NCI-H1694 treated with DMSO at 0.1 percent for 48 hours (cell line): ENCODE measurements around the gene ISLR.
"Not testable (repeated sequence)": the region's sequence is repeated elsewhere in the genome, so short reads cannot be mapped to it uniquely, and the experiment has no call there.

ENCODE experiments used
- DNase-seq: peaks from one replicate; lab custom pipeline; 2025; lab: John Stamatoyannopoulos, UW

The ISLR gene

DNA sequence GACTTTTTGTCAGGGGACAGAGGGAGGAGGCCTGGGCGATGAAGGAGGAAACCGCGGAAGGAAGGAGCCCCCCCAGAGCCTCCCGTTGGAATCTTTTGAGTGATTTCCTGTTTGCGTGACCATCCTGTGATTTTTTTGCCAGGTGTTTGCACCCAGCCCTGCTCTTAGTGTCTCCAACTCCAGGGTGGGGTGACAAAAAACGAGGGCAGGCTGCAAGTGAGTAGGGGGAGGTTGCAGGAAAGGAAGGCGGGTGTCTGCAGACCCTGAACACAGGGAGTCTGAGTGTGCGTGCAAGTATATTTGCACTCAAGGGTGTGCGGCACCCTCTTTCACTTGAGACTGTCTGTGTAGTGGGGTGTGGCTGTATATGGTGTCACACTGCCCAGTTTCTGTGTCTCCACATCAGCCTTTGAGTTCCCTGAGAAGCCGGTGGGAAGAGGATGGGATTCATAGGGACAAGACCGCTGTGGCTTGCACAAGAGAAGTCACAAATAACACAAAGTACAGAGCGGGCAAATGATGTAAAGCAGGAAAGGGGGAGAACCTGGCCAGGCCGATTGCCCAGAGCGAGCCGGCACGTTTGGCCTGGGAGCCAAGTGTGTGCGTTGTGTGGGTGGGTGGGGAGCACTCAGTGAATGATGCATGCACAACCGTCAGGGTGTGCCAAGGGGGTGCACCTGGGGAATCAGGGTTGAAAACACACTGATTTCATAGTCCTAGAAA lies 36.5 kb upstream of the ISLR start:
- DNase-seq, result no peak

DNA sequence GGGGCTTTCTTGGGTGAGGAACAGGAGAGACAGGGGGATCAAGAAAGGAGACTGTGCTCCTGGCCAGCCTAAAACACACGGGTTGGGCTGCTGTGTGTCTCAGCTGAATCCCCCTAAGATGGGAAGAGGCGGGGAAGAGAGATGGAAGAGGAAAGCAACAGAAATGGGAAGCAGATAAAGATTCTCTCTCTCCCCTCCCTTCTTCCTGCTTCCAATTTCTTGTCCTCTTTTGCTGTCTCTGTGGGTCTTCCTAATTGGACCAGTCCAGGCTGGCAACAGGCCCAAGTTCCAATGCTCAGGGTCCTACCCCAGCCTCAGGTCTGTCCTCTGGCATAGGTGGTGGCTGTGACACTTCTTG lies 36.0 kb upstream of the ISLR start:
- DNase-seq, result no peak

DNA sequence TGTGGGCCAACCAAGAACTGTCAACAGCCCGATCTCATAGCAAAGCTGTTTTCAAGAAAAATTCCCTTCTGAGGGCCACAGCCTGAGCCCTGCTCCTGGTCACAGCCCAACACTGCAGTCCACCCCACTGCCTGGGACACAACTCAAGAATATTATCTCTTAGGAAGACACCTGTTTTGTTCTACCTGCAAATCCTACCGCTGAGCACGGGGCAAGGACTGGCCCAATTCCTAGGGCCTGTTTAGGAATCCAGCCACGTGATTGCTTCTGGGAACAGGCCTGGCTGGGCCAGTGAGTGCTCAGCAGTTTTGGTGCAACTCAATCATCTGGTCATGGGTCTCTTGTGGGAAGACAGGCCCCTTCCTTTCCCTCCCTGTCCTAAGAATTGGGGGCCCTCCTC lies 34.9 kb upstream of the ISLR start:
- no peak for DNase-seq

DNA sequence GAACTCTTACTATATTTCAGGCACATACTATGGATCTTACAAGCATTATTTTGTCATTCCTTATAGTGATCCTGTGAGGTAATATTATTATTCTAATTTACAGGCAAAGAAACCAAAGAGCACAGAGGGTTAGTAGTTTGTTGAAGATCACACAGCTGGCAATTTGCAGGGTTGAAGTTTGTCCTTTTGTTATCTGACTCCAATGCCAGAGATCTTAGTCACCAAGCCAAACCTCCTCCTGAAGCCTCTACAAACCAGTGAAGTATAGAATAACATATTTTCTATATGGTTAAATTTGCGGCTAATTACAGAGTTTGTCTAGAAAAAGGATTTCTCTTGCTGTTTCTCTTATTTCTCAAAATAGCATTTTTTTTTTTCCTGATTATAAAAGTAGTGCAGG lies 31.9 kb upstream of the ISLR start:
- DNase-seq, result no peak

DNA sequence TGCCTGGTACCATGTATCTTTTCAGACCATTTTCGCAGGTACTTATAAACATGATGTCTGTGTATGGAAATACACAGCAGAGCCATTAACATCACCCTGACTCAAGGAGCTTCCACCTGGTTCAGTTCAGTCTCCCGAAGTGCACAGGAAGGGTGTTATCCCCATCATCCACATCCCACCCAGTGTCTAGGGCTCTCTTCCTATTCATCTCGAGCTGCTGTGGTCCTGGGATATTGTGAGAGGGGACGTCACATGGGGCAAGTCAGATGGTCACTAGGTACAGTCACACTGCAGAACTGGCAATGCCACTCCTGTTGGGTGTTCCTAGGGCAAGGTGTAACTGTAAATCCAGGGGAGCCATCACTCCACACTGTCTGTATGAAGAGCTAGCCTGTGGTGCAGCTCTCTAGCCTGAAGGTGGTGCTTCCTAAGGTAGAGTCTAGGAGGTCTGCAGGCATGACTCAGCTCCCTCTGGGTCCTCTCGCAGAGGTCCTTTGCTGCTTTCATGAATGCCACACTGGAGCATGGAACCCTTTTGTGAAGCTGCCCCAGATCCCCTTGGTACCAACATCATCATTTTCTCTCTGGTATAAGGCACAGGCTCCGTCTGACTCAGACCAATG lies 29.2 kb upstream of the ISLR start:
- DNase-seq, result peak; percentile 20

DNA sequence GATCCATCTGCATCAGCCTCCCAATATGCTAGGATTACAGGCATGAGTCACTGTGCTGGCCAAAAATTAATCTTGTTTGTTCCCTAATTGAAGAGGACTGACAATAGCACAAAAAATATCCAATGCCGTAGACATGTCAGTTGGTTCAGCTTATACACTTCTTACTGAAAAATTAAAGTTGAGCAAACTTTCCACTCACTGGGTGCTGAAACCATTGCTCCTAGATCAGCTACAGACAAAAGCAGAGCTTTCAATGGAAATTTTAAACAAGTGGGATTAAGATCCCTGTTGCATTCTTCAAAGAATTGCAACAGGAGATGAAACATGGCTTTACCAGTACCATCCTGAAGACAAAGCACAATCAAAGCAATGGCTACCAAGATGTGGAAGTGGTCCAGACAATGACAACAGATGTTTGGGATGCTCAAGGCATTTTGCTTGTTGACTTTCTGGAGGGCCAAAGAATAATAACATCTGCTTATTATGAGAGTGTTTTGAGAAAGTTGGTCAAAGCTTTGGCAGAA lies 27.2 kb upstream of the ISLR start:
- no peak for DNase-seq

DNA sequence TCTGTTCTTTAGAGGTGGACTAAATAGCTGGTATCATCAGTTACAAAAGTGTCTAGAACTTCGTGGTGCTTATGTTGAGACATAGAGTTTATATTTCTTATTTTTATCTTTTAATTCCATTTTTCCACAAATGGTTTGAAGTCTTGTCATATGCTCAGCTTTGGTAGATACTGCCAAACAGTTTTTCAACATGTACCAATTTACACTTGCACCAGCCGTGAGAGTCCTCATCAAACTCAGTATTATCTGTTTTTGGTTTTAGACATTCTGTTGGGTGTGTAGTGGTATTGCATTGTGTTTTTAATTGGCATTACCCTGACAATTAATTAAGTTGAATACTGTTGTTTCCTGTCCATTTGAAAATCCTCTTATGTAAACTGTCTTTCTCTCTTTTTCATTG lies 26.5 kb upstream of the ISLR start:
- no peak for DNase-seq

DNA sequence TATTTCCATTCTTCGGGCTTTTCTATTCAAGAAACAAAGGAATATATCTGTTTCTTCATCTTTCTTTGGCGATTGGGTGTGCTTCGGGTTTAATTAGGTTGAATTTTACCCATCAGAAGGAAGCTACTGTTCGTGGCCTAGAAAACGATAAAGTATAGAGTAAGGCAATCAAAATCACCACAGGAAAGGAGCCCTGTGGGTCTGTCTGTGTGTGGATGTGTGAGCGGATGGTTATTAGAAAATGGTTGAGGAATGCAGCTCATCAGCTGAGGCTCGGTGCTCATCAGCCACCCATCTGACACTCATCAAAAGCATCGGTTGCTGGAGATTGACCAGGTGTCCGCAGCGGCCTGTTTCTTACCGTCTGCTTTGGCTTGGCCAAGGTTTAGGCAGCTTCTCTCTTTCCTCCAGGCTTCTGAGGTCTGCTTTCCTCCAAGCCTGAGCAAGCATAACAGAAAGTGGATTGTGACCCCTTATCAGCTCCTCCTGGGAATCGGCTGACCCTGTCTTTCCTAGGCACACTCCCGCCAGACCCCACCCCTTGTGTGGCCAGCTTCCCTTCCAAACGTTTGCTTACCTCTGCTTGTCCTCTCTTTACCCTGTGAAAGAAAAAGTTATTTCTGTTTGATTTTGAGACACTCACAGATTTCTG lies 17.6 kb upstream of the ISLR start:
- DNase-seq, result no peak

DNA sequence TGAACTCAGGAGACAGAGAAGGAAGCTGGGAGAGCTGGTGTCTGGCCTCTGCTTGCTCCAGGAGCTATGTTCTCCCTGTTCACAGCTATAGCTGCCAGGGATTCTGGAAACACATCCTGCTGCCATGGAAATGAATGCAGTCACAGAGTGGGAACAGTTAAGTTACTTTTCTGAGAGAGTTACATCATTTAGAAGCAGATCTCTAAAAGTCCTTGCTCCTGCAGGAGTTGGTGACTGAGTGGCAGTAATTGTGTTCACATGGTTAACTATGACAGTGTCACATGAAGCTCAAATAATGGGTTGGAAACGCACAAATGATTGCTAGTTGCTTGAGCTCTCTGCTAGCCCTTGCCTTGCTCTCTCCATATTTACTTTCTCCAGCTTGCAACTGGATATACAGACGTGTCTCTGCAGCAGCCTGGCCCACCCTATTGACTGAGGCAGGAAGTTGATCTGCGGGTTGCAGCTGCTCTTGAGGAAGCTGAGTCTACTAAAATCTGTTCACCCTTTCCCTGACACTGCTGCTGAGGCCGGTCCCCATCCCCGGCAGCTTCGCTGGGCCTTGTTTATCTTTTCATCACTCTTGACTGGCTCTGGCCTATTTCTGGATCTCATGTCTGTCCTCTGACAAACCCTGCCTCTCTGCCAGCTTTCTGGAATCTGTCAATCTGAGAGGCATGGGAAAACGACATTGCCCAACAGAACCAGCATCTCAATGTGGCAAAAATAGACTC lies 16.7 kb upstream of the ISLR start:
- peak; percentile 64 for DNase-seq

DNA sequence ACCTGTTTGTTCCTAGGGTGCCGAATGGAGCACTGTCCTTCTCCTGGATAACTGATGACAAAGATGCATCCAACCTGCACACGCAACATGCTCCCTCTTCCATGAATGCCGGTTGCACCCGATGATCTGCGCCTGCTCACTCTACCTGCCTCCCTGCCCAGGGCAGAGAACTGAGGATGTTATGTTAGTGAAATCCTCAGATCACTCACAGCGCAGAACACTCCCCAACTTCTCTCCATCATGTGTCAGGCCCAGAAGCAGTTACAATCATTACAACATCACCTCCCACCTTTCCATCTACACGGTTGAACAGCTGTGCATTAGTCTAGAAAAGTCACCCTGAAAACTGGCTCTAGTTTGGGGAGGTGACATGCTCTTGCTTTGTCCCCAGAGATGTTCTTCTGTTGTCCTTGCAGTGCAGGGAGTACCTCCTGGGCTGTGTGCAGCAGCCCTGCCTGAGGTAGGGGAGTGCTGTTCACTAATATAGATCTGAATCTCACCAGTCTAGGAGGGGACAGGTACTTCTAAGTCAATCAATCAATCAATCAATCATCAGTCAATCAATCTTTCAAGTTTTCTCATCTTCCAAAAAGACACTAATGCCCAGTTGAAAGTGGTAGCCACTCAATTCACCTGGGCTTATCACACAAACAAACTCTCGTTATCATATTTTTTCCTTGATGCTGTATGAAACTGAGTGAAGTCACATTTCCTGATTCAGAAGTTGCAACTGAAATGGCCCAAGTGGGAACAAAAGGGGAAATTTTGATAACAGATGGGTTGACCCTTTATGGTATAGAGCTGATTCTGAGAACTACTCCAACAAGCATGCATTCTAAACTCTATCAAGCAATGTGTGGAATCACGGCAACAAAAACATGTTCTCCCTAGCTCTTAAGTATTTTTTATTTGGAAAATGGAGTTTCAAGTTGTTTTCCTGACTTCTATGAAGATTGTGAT lies 15.4 kb upstream of the ISLR start:
- DNase-seq, result no peak

DNA sequence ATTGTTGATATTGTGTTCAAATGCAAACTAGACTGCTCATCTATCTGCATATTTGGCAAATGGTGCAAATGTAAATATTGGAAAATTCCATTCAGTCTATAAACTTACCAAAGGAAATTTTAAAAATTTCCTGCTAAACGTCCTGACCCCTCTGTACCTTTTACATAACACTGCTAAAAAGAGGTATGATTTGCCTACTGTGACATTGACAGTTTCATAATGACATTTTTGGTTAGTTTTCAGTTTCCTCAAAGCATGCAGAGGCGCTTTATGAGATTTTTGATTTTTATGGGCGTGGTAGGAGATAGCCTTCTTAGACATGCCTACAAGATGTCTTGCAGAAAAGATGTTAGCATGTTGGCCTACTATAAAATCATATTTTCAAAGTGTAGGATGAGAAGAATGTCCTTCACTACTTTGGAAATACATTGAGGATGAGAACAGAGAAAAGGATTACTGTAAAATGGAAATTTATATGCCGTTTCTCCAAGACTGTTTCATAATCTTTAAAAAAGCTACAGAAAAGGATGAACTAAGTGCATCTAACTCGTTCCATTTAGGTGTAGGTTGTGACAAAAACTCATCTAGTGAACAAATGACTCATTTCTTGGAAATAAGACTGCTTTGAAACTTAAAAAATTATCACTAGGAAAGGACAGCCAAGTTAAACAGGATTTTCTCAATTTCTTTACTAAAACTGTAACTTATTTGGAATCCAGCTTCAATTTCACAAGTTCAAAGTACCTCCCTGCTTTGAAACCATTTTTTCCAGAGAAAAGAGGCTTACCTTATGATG lies 14.5 kb upstream of the ISLR start:
- no peak for DNase-seq

DNA sequence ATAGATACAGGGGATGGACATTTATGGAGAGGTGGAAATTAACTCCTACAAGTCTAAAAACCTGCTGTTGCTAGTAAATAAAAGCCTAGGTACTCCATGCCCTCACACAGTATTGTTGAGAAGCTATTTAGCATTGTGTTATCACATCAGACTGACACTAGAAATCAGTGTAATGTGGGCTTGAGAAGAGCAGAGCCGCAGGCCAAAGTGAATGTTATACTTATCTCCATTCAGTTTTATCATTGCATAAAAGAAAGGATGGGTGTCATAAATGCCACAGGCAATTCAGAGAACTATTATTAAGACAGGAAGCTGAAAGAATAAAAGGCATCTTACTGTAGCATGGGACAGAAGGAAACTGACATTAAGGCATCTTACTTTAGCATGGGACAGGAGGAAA lies 13.7 kb upstream of the ISLR start:
- DNase-seq, result no peak

DNA sequence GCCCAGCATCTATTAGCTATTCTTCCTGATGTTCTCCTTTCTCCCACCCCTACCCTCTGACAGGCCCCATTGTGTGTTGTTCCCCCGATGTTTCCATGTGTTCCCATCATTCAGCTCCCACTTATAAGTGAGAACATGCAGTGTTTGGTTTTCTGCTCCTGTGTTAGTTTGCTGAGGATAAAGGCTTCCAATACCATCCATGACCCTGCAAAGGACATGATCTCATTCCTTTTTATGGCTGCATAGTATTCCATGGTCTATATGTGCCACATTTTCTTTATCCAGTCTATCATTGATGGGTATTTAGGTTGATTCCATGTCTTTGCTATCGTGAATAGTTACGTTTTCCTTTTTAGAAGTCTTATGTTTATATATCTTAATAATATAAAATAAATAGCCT lies 13.1 kb upstream of the ISLR start:
- DNase-seq, result not testable (repeated sequence)

DNA sequence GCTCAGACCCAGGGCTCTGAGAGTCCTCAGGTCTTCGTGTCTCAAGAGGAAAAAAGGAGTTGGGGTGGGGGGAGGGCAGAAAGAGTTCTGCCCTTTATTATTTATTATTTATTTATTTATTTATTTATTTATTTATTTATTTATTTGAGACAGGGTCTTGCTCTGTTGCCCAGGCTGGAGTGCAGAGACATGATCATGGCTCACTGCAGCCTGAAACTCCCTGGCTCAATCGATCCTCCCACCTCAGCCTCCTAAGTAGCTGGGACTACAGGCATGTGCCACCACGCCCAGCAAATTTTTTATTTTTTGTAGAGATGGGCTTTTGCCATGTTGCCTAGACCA lies 11.3 kb upstream of the ISLR start:
- not testable (repeated sequence) for DNase-seq

DNA sequence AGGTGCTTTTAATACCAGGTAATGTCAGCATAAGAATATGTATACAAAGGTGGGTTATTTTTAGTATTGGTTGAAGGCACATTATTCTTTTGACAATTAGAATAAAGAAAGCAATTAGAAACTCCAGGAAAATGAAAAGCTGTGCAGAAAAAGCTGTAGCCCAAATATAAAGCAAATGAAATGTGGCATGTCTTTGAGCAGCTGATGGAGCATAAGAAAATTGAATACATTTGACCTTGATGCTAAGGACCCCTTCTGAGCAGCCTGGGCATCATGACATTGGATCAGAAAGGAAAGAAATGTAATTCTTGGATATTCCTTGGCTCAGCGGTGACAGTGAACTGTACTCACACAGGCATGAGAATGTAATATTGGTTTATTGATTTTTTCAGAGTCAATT lies 8.0 kb upstream of the ISLR start:
- DNase-seq, result no peak

DNA sequence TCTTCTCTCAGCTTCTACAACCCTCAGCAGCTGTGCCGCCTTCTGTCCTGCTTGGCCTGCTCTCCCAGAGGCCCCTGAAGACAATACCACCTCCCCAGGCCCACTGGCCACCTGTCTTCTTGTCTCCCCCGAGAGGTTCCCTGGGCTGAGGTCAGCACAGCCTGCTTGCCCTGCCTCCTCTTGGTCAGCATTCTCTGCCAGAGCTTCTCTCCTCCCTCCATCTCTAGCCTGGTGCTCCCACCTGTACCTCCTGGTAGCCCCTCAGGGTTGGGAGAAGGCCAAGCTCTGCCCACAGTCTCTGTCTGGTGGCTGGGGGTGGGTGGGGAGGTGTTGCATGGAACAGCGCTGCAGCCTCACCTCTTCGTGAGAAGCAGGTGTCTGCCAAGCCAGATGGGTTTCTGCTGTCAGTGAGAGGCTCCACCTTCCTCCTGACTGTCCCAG lies 5.6 kb upstream of the ISLR start:
- DNase-seq, result no peak

DNA sequence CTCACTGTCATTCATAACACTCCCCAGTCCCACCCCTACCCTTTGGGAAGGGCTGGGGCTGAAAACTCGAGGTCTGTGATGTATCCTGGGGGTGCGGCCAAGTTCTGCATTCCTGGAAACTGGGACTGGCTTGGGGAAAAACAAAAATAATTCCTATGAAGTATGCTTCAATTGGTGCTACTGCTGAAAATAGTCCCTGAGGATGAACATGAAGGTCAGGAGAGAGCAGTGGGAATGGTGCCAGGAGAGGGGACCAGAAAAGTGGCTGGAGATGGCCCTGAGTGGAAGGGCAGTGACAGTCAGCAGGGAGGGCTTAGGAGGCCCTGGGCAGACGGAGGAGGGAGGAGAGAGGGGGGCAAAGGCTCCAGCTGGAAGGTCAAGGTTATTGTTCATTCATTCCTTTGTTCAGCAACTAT lies 4.8 kb upstream of the ISLR start:
- no peak for DNase-seq

DNA sequence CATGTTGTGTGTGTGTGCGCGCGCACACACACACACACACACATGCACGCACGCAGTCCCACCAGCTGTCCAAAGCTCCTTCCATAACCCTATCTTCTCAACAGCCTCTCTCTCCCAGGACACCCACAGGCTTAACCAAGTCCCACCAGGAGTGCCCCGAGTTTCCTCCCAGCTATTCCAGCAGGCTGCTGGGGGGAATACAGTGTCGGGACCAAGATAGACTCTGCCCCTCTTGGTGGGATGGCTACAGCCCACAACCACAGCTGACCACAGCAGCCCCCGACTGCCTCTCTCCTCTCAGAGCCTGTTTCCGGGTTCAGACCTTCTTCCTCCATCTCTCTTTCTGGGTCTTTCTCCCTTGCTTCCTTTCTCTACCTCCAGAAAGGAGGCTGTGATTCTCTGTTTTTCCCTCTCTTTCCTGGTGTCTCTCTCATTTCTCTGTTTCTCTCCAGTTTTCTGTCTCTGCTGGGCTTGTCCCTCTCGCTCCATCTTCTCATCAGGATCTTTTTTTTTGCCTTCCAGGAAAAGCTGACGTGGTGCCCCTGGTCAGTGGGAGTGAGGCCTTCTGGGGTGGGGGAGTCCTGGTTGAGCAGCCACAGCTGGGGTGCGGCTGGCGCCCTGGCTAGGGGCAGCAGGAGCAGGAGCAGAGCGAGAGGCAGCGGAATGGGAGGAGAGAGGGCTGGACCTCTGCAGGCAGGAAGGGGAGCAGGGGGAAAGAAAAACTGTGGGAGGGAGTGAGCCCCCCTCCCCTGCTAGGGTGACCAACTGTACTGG lies 3.3 kb upstream of the ISLR start:
- DNase-seq, result no peak

DNA sequence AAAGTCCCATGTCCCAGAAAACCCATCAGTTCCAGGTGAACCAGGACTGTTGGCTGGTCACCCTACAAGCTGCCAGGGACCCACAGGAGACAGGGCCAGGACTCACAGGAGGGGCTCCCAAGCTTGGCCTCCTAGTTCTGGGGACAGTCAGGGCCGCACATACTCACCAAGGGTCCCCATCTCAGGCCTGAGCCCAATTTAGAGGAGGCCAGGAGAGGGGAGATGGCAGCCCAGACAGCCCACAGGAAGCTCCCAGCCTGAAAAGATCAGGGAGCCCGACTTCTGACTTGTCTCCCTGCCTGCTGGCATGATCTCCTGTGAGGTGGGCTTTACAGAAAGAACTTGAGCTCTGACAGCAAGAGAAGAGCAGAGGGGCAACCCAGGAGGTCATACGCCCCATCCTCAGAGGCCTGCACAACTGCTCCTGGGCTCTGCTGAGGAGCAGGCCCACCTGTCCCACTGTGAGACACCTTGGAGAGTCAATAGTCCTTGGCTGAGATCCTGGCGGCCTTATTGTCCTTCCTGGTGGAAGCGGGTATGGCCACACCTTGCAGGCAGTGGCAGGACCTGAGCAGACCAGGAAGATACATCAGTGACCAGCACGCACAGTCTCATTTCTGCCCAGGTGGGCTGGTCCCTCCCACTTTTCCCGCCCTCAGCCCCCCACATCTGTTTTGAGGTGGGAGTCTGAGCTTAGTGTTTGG lies 2.5 kb upstream of the ISLR start:
- DNase-seq, result no peak
